IMR-90 (cell line): ENCODE data around the gene DPAGT1. TPM values are rescaled to one million over a fixed set of nuclear protein-coding genes. Genes with fewer than 3 reads are reported as not detected.
A peak's percentile ranks its signal among the peaks of the same experiment; 100 is the strongest.
"Not testable (repeated sequence)": the region's sequence is repeated elsewhere in the genome, so short reads cannot be mapped to it uniquely, and the experiment has no call there.

Experiments
- ATAC-seq: fragments of 200-7000 bp; cut with Tn5 transposase; 2 replicates; pipeline ENCODE4 v1.9.1; 2020; ENCODE audit warnings: low read depth, mild to moderate bottlenecking, moderate library complexity
- BruUV-seq: library from RNA; stranded (reverse); fragments of 400-500 nt; replicated peaks from 2 replicates; lab custom pipeline; 2021; lab: Mats Ljungman, UMichigan
- CTCF ChIA-PET: fragments of 300-600 bp; formaldehyde crosslinking; extraction: SDS; loops from one replicate; lab custom pipeline; 2021; ENCODE audit warnings: antibody characterized with exemption; lab: Yijun Ruan, JAX
- POLR2A ChIA-PET: fragments of 300-600 bp; sonication (Branson Sonifier 250); formaldehyde crosslinking; loops from one replicate; lab custom pipeline; 2022; ENCODE audit warnings: antibody characterized with exemption; ENCODE audit not compliant: unreplicated experiment; lab: Charles Lee
- DNase-seq: peaks from one replicate; pipeline ENCODE4 v3.0.0; 2013
- H2AFZ ChIP-seq: replicated peaks from 2 replicates; pipeline ENCODE3; 2013; ENCODE audit warnings: low read length, mild to moderate bottlenecking; ENCODE audit not compliant: poor library complexity
- H2AK5ac ChIP-seq: 2 replicates; pipeline ENCODE4 v1.6.1; 2013; ENCODE audit warnings: low read depth, low read length, inconsistent platforms
- H2AK9ac ChIP-seq: replicated peaks from 2 replicates; pipeline ENCODE3; 2013; ENCODE audit warnings: mild to moderate bottlenecking, low read depth, low read length, moderate library complexity; ENCODE audit not compliant: poor library complexity
- H2BK120ac ChIP-seq: 2 replicates; pipeline ENCODE4 v1.6.1; 2013; ENCODE audit warnings: low read depth, low read length, inconsistent platforms
- H2BK15ac ChIP-seq: 3 replicates; pipeline ENCODE4 v1.6.1; 2013; ENCODE audit warnings: low read depth, low read length, inconsistent platforms
- H2BK20ac ChIP-seq: 2 replicates; pipeline ENCODE4 v1.6.1; 2013; ENCODE audit warnings: low read depth, mild to moderate bottlenecking, inconsistent platforms, low read length, moderate library complexity
- H2BK5ac ChIP-seq: 2 replicates; pipeline ENCODE4 v1.6.1; 2013; ENCODE audit warnings: mild to moderate bottlenecking, low read depth, low read length, inconsistent platforms; ENCODE audit not compliant: poor library complexity, severe bottlenecking
- H3K14ac ChIP-seq: replicated peaks from 2 replicates; pipeline ENCODE4 v1.6.1; 2013; ENCODE audit warnings: low read depth, low read length, inconsistent platforms
- H3K18ac ChIP-seq: 2 replicates; pipeline ENCODE4 v1.6.1; 2013; ENCODE audit warnings: low read depth, low read length, control low read depth
- H3K23ac ChIP-seq: 2 replicates; pipeline ENCODE4 v1.6.1; 2013; ENCODE audit warnings: low read depth, low read length, inconsistent platforms
- H3K27ac ChIP-seq: 2 replicates; pipeline ENCODE4 v1.5.1; 2013; ENCODE audit warnings: mild to moderate bottlenecking, control low read depth, low read length; ENCODE audit not compliant: insufficient read depth
- H3K27me3 ChIP-seq: 2 replicates; pipeline ENCODE4 v1.6.1; 2013; ENCODE audit warnings: low read length; ENCODE audit not compliant: control insufficient read depth, insufficient read depth
- H3K36me3 ChIP-seq: 2 replicates; pipeline ENCODE4 v1.6.1; 2013; ENCODE audit warnings: low read length, mixed read lengths; ENCODE audit not compliant: control insufficient read depth, insufficient read depth
- H3K4ac ChIP-seq: 2 replicates; pipeline ENCODE4 v1.6.1; 2013; ENCODE audit warnings: low read depth, low read length, inconsistent platforms
- H3K4me1 ChIP-seq: 2 replicates; pipeline ENCODE4 v1.6.1; 2013; ENCODE audit warnings: low read length, mixed read lengths; ENCODE audit not compliant: control insufficient read depth, insufficient read depth
- H3K4me2 ChIP-seq: 2 replicates; pipeline ENCODE4 v1.6.1; 2013; ENCODE audit warnings: low read depth, mild to moderate bottlenecking, control low read depth, low read length, moderate library complexity
- H3K4me3 ChIP-seq: 2 replicates; pipeline ENCODE4 v1.5.1; 2013; ENCODE audit warnings: low read depth, mild to moderate bottlenecking, control low read depth, low read length, moderate library complexity; ENCODE audit not compliant: insufficient read depth
- H3K56ac ChIP-seq: 2 replicates; pipeline ENCODE4 v1.6.1; 2013; ENCODE audit warnings: low read length, inconsistent platforms; ENCODE audit not compliant: insufficient read depth; ENCODE audit errors: extremely low read depth
- H3K79me1 ChIP-seq, 2 experiments: 2 replicates each; pipeline ENCODE4 v1.6.1; 2013; ENCODE audit warnings: low read length in 2 of 2, inconsistent platforms in 1 of 2, low read depth in 1 of 2
- H3K9ac ChIP-seq: 2 replicates; pipeline ENCODE4 v1.6.1; 2013; ENCODE audit warnings: low read depth, low read length, control low read depth
- H3K9me1 ChIP-seq: 2 replicates; pipeline ENCODE4 v1.6.1; 2013; ENCODE audit warnings: low read length, inconsistent platforms; ENCODE audit not compliant: insufficient read depth
- H3K9me3 ChIP-seq: 2 replicates; pipeline ENCODE4 v1.6.1; 2013; ENCODE audit warnings: low read length; ENCODE audit not compliant: control insufficient read depth, insufficient read depth
- H4K20me1 ChIP-seq: 2 replicates; pipeline ENCODE4 v1.6.1; 2013; ENCODE audit warnings: low read length, inconsistent platforms; ENCODE audit not compliant: insufficient read depth
- H4K5ac ChIP-seq: 2 replicates; pipeline ENCODE4 v1.6.1; 2013; ENCODE audit warnings: mild to moderate bottlenecking, low read depth, low read length, control low read depth
- H4K8ac ChIP-seq, 2 experiments: 2 replicates each; pipeline ENCODE4 v1.6.1; 2013; ENCODE audit warnings: low read depth in 2 of 2, low read length in 2 of 2, control low read depth in 1 of 2, inconsistent platforms in 1 of 2
- H4K91ac ChIP-seq: 2 replicates; pipeline ENCODE4 v1.6.1; 2013; ENCODE audit warnings: low read depth, low read length, inconsistent platforms; ENCODE audit not compliant: insufficient read depth
- MAFK ChIP-seq: IDR thresholded peaks from 2 replicates; pipeline ENCODE4 v1.6.1; 2012; ENCODE audit warnings: low read depth, low read length, improper control_type of control experiment
- POLR2A ChIP-seq: IDR thresholded peaks from 2 replicates; pipeline ENCODE4 v1.6.1; 2012; ENCODE audit warnings: mild to moderate bottlenecking, low read depth, low read length
- RAD21 ChIP-seq: IDR thresholded peaks from 2 replicates; pipeline ENCODE4 v1.6.1; 2012; ENCODE audit warnings: low read length, improper control_type of control experiment
- SMC3 ChIP-seq: fragments of 150-350 bp; IDR thresholded peaks from 2 replicates; pipeline ENCODE4 v1.6.1; 2016; ENCODE audit warnings: low read depth, mild to moderate bottlenecking, antibody characterized with exemption, low read length, moderate library complexity
- WGBS, 2 experiments: methylation state at CpG; one replicate each; pipeline versions ENCODE4 v1.1.5 to v1.1.7; 2013; ENCODE audit warnings: missing lambda C conversion rate in 2 of 2; ENCODE audit not compliant: insufficient read length in 1 of 2; ENCODE audit errors: extremely low coverage in 2 of 2; 5-methylcytosine and 5-hydroxymethylcytosine counted together
- dilution Hi-C: fragments of 300-500 bp; cut with HindIII; formaldehyde crosslinking; loops from one replicate; pipeline ENCODE4 v1.14.3; 2018; ENCODE audit warnings: low sequenced_read_pairs; ENCODE audit not compliant: unreplicated experiment
- in situ Hi-C: fragments of 300-500 bp; cut with MboI; formaldehyde crosslinking; loops from 3 replicates; pipeline ENCODE4 v1.14.3; 2019; ENCODE audit warnings: low sequenced_read_pairs, inconsistent platforms, mixed read lengths
- intact Hi-C: fragments of 100-400 bp; cut with micrococcal nuclease; formaldehyde crosslinking; loops from 2 replicates; pipeline ENCODE4 v1.10.0; 2022
- polyA plus RNA-seq, 3 experiments: library from polyadenylated mRNA; depleted of rRNA; stranded (reverse); fragments of >200 nt; gene quantifications; 2 replicates each; pipeline ENCODE4 v1.2.3, GENCODE V29; 2012; ENCODE audit warnings: low replicate concordance in 1 of 3
- total RNA-seq: library from RNA; depleted of rRNA; stranded (reverse); fragments of >200 nt; gene quantifications from 2 replicates; pipeline ENCODE4 v1.2.3, GENCODE V29; 2012
- TF ChIP-seq, protein P1 (sequence below): conservative IDR thresholded peaks from 2 replicates; pipeline ENCODE4 v1.5.1; 2012; ENCODE audit warnings: mild to moderate bottlenecking, low read depth, low read length, improper control_type of control experiment

Gene DPAGT1
- total and polyA plus RNA-seq, 2 of the 4 experiments (the other 2 are of a cell fraction): 15.2 to 53.4 TPM

DNA sequence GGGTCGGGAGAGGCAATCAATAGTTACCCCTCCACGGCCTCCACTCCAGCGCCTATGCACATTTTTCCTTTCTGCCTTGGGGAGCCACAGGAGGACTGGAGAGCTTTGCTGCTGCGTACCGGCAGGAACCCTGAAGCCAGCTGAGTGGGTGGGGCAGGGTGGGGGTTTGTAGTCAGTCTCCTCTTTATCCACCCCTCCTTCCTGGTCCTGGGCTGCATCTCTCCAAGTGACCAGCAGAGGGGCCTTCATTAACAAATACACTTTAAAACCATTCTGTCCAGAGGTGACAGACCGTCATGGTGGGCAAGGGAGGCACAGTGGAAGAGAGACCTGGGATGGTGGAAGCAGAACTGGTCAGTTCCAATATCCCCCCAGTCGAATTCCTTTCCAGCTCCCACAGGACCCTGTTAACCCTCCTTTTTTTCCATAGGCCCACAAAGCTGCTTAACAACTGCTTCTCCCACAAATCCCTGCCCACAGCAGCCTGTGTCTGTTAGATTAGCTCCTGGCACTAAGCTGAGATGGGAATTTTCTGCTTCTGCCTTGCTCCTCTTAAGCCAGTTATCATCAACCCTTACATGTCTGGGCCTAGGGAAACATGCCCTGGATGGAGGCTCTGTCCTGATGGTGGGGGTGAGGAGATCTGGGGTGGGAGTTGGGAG is 43.3 kb upstream of the DPAGT1 start:
- dilution Hi-C loops: no loop called here
- H3K4me2 ChIP-seq: no peak overlapping the region

DNA sequence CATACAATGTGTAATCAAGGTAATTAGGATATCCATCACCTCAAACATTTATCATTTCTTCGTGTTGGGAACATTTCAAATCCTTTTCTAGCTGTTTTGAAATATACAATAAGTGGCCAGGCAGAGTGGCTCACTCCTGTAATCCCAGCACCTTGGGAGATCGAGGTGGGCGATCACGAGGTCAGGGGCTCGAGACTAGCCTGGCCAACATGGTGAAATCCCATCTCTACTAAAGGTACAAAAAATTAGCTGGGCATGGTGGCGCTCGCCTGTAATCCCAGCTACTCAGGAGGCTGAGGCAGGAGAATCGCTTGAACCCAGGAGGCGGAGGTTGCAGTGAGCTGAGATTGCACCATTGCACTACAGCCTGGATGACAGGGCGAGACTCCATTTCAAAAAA is 37.6 kb upstream of the DPAGT1 start:
- H3K4ac ChIP-seq, H4K5ac ChIP-seq, H3K4me2 ChIP-seq, H2AK5ac ChIP-seq, DNase-seq, H3K9ac ChIP-seq, H3K36me3 ChIP-seq, H3K79me1 ChIP-seq, H2AK9ac ChIP-seq, in situ Hi-C loops, H3K9me1 ChIP-seq, H2BK5ac ChIP-seq, H3K4me1 ChIP-seq, H3K14ac ChIP-seq, H3K9me3 ChIP-seq, H3K18ac ChIP-seq, H2BK20ac ChIP-seq, H3K4me3 ChIP-seq, BruUV-seq, H2AFZ ChIP-seq, H4K20me1 ChIP-seq, H3K56ac ChIP-seq, H3K23ac ChIP-seq, H3K27me3 ChIP-seq, H2BK120ac ChIP-seq, H4K8ac ChIP-seq, intact Hi-C loops, dilution Hi-C loops, H3K27ac ChIP-seq, H4K91ac ChIP-seq, CTCF ChIA-PET, POLR2A ChIA-PET, ATAC-seq, H2BK15ac ChIP-seq: not testable (repeated sequence)
- WGBS, 2 experiments: no CpG with 5 or more reads among the region's 10 CpGs

More for the DNA sequence above, 43.3 kb upstream of the DPAGT1 start:
- Histone ChIP-seq H4K20me1 (no peaks in the 10 kb centered on the region), H3K9ac (no peak overlapping the region), H3K36me3 (no peaks in the 10 kb centered on the region), H4K8ac (peak overlapping the region in 1 of 2 experiments; percentile 39; a peak in 1 of 4 replicates), H2AK5ac (no peak overlapping the region), H3K4me1 (0 out of 2 replicates have a peak, but pooled peaks cover 2% of the 10 kb centered on the region), H3K4ac (no peak overlapping the region), H2AFZ (peak overlapping the region; percentile 64), H2BK20ac (no peak overlapping the region), H3K9me1 (no peaks in the 10 kb centered on the region; the same call in 1 of the 2 replicates), H2BK120ac (no peak overlapping the region), H3K56ac (no peak overlapping the region), H3K18ac (no peak overlapping the region), H3K14ac (no peak overlapping the region), H2BK15ac (no peak overlapping the region), H3K27me3 (peaks cover 24% of the 10 kb centered on the region), H4K91ac (no peak overlapping the region), H3K4me3 (no peak overlapping the region), H3K79me1 (no peaks in the 10 kb centered on the region), H2AK9ac (no peak overlapping the region), H3K9me3 (no peaks in the 10 kb centered on the region), H3K23ac (no peak overlapping the region), H2BK5ac (no peak overlapping the region), H3K27ac (no peak overlapping the region), H4K5ac (no peak overlapping the region)
- TF ChIP-seq, protein P1, sequence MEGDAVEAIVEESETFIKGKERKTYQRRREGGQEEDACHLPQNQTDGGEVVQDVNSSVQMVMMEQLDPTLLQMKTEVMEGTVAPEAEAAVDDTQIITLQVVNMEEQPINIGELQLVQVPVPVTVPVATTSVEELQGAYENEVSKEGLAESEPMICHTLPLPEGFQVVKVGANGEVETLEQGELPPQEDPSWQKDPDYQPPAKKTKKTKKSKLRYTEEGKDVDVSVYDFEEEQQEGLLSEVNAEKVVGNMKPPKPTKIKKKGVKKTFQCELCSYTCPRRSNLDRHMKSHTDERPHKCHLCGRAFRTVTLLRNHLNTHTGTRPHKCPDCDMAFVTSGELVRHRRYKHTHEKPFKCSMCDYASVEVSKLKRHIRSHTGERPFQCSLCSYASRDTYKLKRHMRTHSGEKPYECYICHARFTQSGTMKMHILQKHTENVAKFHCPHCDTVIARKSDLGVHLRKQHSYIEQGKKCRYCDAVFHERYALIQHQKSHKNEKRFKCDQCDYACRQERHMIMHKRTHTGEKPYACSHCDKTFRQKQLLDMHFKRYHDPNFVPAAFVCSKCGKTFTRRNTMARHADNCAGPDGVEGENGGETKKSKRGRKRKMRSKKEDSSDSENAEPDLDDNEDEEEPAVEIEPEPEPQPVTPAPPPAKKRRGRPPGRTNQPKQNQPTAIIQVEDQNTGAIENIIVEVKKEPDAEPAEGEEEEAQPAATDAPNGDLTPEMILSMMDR: peak; percentile 62
- TF ChIP-seq POLR2A (no peak), SMC3 (peak; percentile 62), RAD21 (peak; percentile 50), MAFK (no peak)
- POLR2A ChIA-PET: interaction anchor here (0.5 kb wide), 1 partner anchor 50 kb away, joined by 3 read pairs; a partner anchor contains a TSS
- in situ Hi-C loops (no loop called here), intact Hi-C loops (loop anchor here (1.0 to 5.0 kb wide), 3 partner anchors 52 to 192 kb away; no protein-coding TSS in a partner anchor)
- 0% methylated on average over 1 of the region's 7 CpGs; no CpG with 5 or more reads in 1 of the 2 experiments for WGBS, 2 experiments
- CTCF ChIA-PET: interaction anchor here (0.7 to 1.2 kb wide), 9 partner anchors 11 to 193 kb away, joined by 3 to 6 read pairs (median 3); no protein-coding TSS in a partner anchor
- ATAC-seq (peak; percentile 90), DNase-seq (peak; percentile 68)
- no TSS peak for BruUV-seq
